GM12891 (cell line): ENCODE data around the gene IDH3G.

Source experiments
- POLR2A ChIP-seq: IDR thresholded peaks from 2 replicates; pipeline ENCODE4 v1.6.1; 2011; ENCODE audit warnings: low read depth, low read length, control low read depth
- POLR2AphosphoS5 ChIP-seq: IDR thresholded peaks from 2 replicates; pipeline ENCODE4 v1.6.1; 2011; ENCODE audit warnings: low read depth, low read length, control low read depth
- POU2F2 ChIP-seq: IDR thresholded peaks from 2 replicates; pipeline ENCODE4 v1.6.1; 2011; ENCODE audit warnings: low read depth, mild to moderate bottlenecking, control low read depth, low read length, moderate library complexity
- TAF1 ChIP-seq: IDR thresholded peaks from 2 replicates; pipeline ENCODE4 v1.6.1; 2011; ENCODE audit warnings: low read depth, low read length, control low read depth

- TF ChIP-seq TAF1: no peak
- no peak for TF ChIP-seq POLR2AphosphoS5
- TF ChIP-seq POLR2A: no peak
- TF ChIP-seq POU2F2: no peak
These were observed 32.3 kb downstream of the IDH3G start for GRCh38 chrX:153761863-153762262.
